ENCODE measurements around the gene SPG11. TPM values are rescaled to one million over a fixed set of nuclear protein-coding genes. Genes with fewer than 3 reads are reported as not detected.

Gene SPG11
- total RNA-seq, 1 experiment from 2014 or later = 38.3 TPM

DNA sequence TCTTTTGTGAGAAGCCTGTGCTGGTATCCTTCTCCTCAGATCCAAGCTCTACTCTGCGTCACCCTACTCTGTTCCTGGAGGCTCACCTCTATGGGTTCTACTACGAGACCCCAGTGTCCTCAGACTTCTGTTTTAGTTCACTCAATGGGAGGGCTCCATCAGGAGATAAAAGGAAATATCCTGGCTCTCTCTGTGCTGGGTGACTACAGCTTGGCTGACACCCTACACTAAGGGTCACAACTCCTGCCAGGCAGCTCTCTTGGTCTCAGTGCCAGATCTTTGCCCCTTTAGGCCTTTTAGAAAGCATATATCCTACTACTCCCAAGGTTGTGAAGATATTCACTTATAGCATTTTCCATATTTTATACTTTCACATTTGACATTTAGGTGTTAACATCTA lies 46.5 kb downstream of the SPG11 start:
- Histone ChIP-seq H4K5ac (ENCODE audit: insufficient read length, low read depth, low read length) (no peak overlapping the region), H2BK12ac (ENCODE audit: insufficient read length, low read depth, low read length) (no peak overlapping the region), H3T11ph (ENCODE audit: low read length) (no peak overlapping the region), H3K23me2 (ENCODE audit: insufficient read length, low read depth, low read length, poor library complexity, severe bottlenecking) (no peaks in the 10 kb centered on the region), H3K23ac (ENCODE audit: insufficient read length, low read depth, low read length) (no peak overlapping the region), H3K14ac (ENCODE audit: insufficient read depth, low read length) (no peak overlapping the region), H2BK20ac (ENCODE audit: low read depth, low read length, poor library complexity, severe bottlenecking) (no peak overlapping the region), H2BK15ac (ENCODE audit: low read depth, low read length) (no peak overlapping the region), H2AFZ (ENCODE audit: low read length) (no peak overlapping the region), H3K18ac (ENCODE audit: insufficient read length, low read depth, low read length) (no peak overlapping the region), H3K9ac (ENCODE audit: extremely low read depth, insufficient read length, low read length) (no peak overlapping the region), H3K4me1 (ENCODE audit: insufficient read depth, low read length) (no peaks in the 10 kb centered on the region), H3K56ac (ENCODE audit: insufficient read length, low read depth, low read length) (no peak overlapping the region), H2AK5ac (ENCODE audit: insufficient read length, low read length) (no peak overlapping the region), H3K27ac (ENCODE audit: insufficient read length, low read depth, low read length) (no peak overlapping the region), H3K27me3 (ENCODE audit: insufficient read depth, low read length) (no peaks in the 10 kb centered on the region), H2BK5ac (ENCODE audit: insufficient read length, low read length) (no peak overlapping the region), H3K79me2 (ENCODE audit: insufficient read depth, low read length) (no peaks in the 10 kb centered on the region), H3K79me1 (ENCODE audit: insufficient read depth, low read depth, low read length, poor library complexity, severe bottlenecking) (no peaks in the 10 kb centered on the region), H3K9me3 (ENCODE audit: control insufficient read depth, low read depth, low read length) (no peaks in the 10 kb centered on the region), H4K91ac (ENCODE audit: insufficient read length, low read depth, low read length) (no peak overlapping the region), H4K8ac (replicated peaks; ENCODE audit: insufficient read length, low read depth, low read length) (no peak overlapping the region), H4K20me1 (ENCODE audit: control insufficient read depth, insufficient read depth, insufficient read length) (no peaks in the 10 kb centered on the region), H3K4ac (ENCODE audit: low read depth, low read length) (no peak overlapping the region), H2BK120ac (ENCODE audit: low read depth, low read length, poor library complexity, severe bottlenecking) (no peak overlapping the region), H3K4me2 (ENCODE audit: insufficient read depth, insufficient read length, low read length) (no peak overlapping the region)
- Mint-ChIP-seq H3K9me3 (no peaks in the 10 kb centered on the region), H3K4me1 (no peaks in the 10 kb centered on the region), H3K4me3 (no peak overlapping the region), H3K36me3 (ENCODE audit: insufficient read depth in 1 of 3, low read depth in 3 of 3) (peaks cover 15 to 72% (median 43%) of the 10 kb centered on the region in 3 experiments; a peak in 6 of 7 replicates), H3K27ac (no peak overlapping the region; a peak in 1 of 7 replicates), H3K27me3 (ENCODE audit: low read depth) (no peaks in the 10 kb centered on the region)
- no peak for DNase-seq
- WGBS (ENCODE audit: extremely low coverage, insufficient read length, low lambda C conversion rate) = no CpG with 5 or more reads among the region's 2 CpGs
- TF ChIP-seq, protein P1, sequence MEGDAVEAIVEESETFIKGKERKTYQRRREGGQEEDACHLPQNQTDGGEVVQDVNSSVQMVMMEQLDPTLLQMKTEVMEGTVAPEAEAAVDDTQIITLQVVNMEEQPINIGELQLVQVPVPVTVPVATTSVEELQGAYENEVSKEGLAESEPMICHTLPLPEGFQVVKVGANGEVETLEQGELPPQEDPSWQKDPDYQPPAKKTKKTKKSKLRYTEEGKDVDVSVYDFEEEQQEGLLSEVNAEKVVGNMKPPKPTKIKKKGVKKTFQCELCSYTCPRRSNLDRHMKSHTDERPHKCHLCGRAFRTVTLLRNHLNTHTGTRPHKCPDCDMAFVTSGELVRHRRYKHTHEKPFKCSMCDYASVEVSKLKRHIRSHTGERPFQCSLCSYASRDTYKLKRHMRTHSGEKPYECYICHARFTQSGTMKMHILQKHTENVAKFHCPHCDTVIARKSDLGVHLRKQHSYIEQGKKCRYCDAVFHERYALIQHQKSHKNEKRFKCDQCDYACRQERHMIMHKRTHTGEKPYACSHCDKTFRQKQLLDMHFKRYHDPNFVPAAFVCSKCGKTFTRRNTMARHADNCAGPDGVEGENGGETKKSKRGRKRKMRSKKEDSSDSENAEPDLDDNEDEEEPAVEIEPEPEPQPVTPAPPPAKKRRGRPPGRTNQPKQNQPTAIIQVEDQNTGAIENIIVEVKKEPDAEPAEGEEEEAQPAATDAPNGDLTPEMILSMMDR (conservative IDR thresholded peaks at IDR 0.05) = no peak
